Colonic mucosa (tissue), 4 donors: ENCODE results near the gene ASB12. TPM values are rescaled to one million over a fixed set of nuclear protein-coding genes. Genes with fewer than 3 reads are reported as not detected.

Experiments
- DNase-seq: peaks from one replicate; pipeline ENCODE4 v3.0.0-alpha.2; 2020
- H3K27ac ChIP-seq: fragments of 200-600 bp; one replicate; pipeline ENCODE4 v1.8.0; 2021
- H3K27me3 ChIP-seq: fragments of 200-600 bp; one replicate; pipeline ENCODE4 v1.8.0; 2021
- H3K36me3 ChIP-seq: fragments of 200-600 bp; one replicate; pipeline ENCODE4 v1.8.0; 2021
- H3K4me1 ChIP-seq: fragments of 200-600 bp; one replicate; pipeline ENCODE4 v1.8.0; 2021; ENCODE audit warnings: mild to moderate bottlenecking
- H3K4me3 ChIP-seq: fragments of 200-600 bp; one replicate; pipeline ENCODE4 v1.8.0; 2021
- H3K9ac ChIP-seq, 2 donors: one replicate each; pipeline ENCODE4 v1.7.0; 2013; ENCODE audit warnings: control low read depth in 2 of 2, low read depth in 2 of 2, low read length in 2 of 2
- H3K9me3 ChIP-seq: fragments of 200-600 bp; one replicate; pipeline ENCODE4 v1.8.0; 2021
- CTCF ChIP-seq: fragments of 200-600 bp; IDR thresholded peaks from one replicate; pipeline ENCODE4 v1.8.0; 2022; ENCODE audit warnings: antibody characterized with exemption, mild to moderate bottlenecking
- intact Hi-C: fragments of 100-400 bp; cut with DNase I; formaldehyde crosslinking; loops from one replicate; pipeline ENCODE4 v1.14.1; 2022
- total RNA-seq, 2 donors: library from RNA; stranded (reverse); fragmentation: NEBNext Ultra II Directional in 1 of 2; extraction: Animal tissue kit (Norgen Biotek cat#: 25700) in 1 of 2; gene quantifications; one replicate each; pipeline ENCODE4 v1.2.1, GENCODE V29; 2021
- donor health status: healthy.
- donor health status: DM: no; HTN: no; CAD: no.
- donor health status: DM: no; HTN: no; CAD: no.

Gene ASB12
- total RNA-seq, 2 donors from 2014 or later, result 0.40 to 0.88 TPM

- no peak for DNase-seq
- TF ChIP-seq CTCF, result no peak
Measured at GRCh38 chrX:64191281-64192010, 39.0 kb downstream of the ASB12 start.

DNA sequence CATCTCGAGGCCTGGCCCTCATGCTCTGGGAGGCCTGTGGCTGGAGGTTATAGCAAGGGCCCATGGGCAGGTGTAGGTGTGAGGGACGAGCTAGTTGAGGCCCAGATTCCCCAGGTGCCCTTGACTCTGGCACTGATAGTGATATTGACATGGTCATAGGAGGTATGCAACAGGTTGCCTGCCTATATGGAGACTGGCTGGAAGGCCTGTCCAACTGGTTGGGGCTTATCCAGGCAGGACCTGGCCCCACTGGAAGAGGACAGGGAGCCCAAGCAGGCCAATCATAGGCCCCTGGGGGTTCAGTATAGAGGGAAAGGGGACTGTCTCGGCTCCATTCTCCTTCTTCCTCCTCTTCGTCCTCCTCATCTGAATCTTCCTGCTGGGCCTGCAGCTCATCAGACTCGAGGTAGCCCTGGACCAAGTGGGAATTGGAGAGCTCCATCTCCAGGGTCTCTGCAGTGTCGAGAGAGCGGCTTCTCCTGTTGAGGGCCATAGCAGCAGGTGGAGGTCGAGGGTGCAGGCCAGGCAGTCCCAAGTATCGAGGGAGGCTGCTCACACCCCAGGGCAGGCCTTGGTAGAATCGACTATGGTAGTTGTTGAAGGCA, 40.2 kb downstream of the ASB12 start:
- Histone ChIP-seq H3K27me3 (no peaks in the 10 kb centered on the region), H3K27ac (no peak overlapping the region), H3K9ac (no peak overlapping the region), H3K9me3 (no peaks in the 10 kb centered on the region), H3K4me1 (no peaks in the 10 kb centered on the region), H3K36me3 (no peaks in the 10 kb centered on the region), H3K4me3 (no peak overlapping the region)
- intact Hi-C loops, result no loop called here
- DNase-seq, result no peak
- no peak for TF ChIP-seq CTCF

More at GRCh38 chrX:64191281-64192010, 39.0 kb downstream of the ASB12 start:
- Histone ChIP-seq H3K27ac (no peak overlapping the region), H3K4me3 (no peak overlapping the region), H3K36me3 (no peaks in the 10 kb centered on the region), H3K27me3 (no peaks in the 10 kb centered on the region), H3K9ac (no peak overlapping the region), H3K4me1 (no peaks in the 10 kb centered on the region), H3K9me3 (no peaks in the 10 kb centered on the region)
- intact Hi-C loops, result no loop called here

DNA sequence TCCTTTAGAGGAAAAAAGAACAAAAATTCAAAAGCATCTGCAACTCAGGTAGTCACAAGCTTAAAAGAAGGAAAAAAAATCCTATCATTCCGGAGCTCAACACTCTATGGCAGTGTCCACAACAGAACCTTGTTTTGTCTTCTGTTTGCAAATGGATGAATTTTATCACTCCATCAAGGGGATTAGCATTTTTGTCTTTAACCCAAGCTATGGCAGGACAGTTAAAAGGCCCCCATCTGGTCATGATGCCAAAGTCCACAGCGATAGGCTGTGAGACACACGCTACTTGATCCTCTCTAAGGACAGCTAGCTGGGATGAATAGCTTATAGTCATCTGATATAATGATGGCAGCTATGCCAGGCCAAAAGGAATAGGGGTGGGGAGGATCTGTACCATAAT, 41.5 kb downstream of the ASB12 start:
- Histone ChIP-seq H3K27me3 (no peaks in the 10 kb centered on the region), H3K9me3 (no peaks in the 10 kb centered on the region), H3K4me3 (no peak overlapping the region), H3K9ac (no peak overlapping the region), H3K36me3 (no peaks in the 10 kb centered on the region), H3K27ac (no peak overlapping the region), H3K4me1 (no peaks in the 10 kb centered on the region)
- no peak for DNase-seq
- TF ChIP-seq CTCF, result no peak
- intact Hi-C loops, result no loop called here

GRCh38 chrX:64187762-64188150, 42.7 kb downstream of the ASB12 start:
- Histone ChIP-seq H3K9ac (no peak overlapping the region), H3K27me3 (no peaks in the 10 kb centered on the region), H3K4me3 (no peak overlapping the region), H3K4me1 (no peaks in the 10 kb centered on the region), H3K36me3 (no peaks in the 10 kb centered on the region), H3K9me3 (no peaks in the 10 kb centered on the region), H3K27ac (no peak overlapping the region)
- DNase-seq, result no peak
- no peak for TF ChIP-seq CTCF
- intact Hi-C loops, result no loop called here

GRCh38 chrX:64186974-64187761, 43.2 kb downstream of the ASB12 start:
- Histone ChIP-seq H3K27me3 (no peaks in the 10 kb centered on the region), H3K9me3 (no peaks in the 10 kb centered on the region), H3K4me3 (no peak overlapping the region), H3K4me1 (no peaks in the 10 kb centered on the region), H3K27ac (no peak overlapping the region), H3K36me3 (no peaks in the 10 kb centered on the region), H3K9ac (no peak overlapping the region)
- intact Hi-C loops, result no loop called here
- no peak for DNase-seq
- no peak for TF ChIP-seq CTCF
